Smooth muscle cell (in vitro differentiated cells): Measurements from ENCODE around the gene NCAPD2. TPM values are rescaled to one million over a fixed set of nuclear protein-coding genes. Genes with fewer than 3 reads are reported as not detected.

Experiments used
- DNase-seq: peaks from one replicate; lab custom pipeline; 2025; ENCODE audit not compliant: unreplicated experiment; lab: John Stamatoyannopoulos, UW
- H2AFZ ChIP-seq: fragments of 200-600 bp; sonication (generic); 2 replicates; pipeline ENCODE4 v1.6.0; 2016; ENCODE audit warnings: antibody characterized with exemption, low read depth, mild to moderate bottlenecking
- H3F3A ChIP-seq: fragments of 200-600 bp; sonication (generic); 2 replicates; pipeline ENCODE4 v1.6.0; 2017; ENCODE audit warnings: antibody characterized with exemption, low read depth
- H3K27ac ChIP-seq: fragments of 200-600 bp; sonication (generic); 2 replicates; pipeline ENCODE4 v1.5.1; 2016; ENCODE audit warnings: low read depth, mild to moderate bottlenecking
- H3K27me3 ChIP-seq: fragments of 200-600 bp; sonication (generic); 2 replicates; pipeline ENCODE4 v1.6.1; 2016; ENCODE audit warnings: low read depth, mild to moderate bottlenecking
- H3K36me3 ChIP-seq: fragments of 200-600 bp; sonication (generic); 2 replicates; pipeline ENCODE4 v1.5.1; 2016; ENCODE audit warnings: low read depth
- H3K4me1 ChIP-seq: fragments of 200-600 bp; sonication (generic); 2 replicates; pipeline ENCODE4 v1.5.1; 2016; ENCODE audit warnings: low read depth
- H3K4me2 ChIP-seq: fragments of 200-600 bp; sonication (generic); 2 replicates; pipeline ENCODE4 v1.6.0; 2016; ENCODE audit warnings: mild to moderate bottlenecking
- H3K4me3 ChIP-seq: fragments of 200-600 bp; sonication (generic); 2 replicates; pipeline ENCODE4 v1.5.1; 2016; ENCODE audit warnings: mild to moderate bottlenecking
- H3K79me2 ChIP-seq: fragments of 200-600 bp; sonication (generic); 2 replicates; pipeline ENCODE4 v1.6.0; 2016; ENCODE audit warnings: low read depth, mild to moderate bottlenecking
- H3K9ac ChIP-seq: fragments of 200-600 bp; sonication (generic); 2 replicates; pipeline ENCODE4 v1.6.0; 2016; ENCODE audit warnings: low read depth
- H3K9me3 ChIP-seq: fragments of 200-600 bp; sonication (generic); replicated peaks from 2 replicates; pipeline ENCODE4 v1.5.1; 2016; ENCODE audit warnings: low read depth
- H4K20me1 ChIP-seq: fragments of 200-600 bp; sonication (generic); 2 replicates; pipeline ENCODE4 v1.6.0; 2016; ENCODE audit warnings: low read depth
- whole genome bisulfite sequencing: methylation state at CpG from one replicate; pipeline ENCODE4 v1.1.7; 2016; ENCODE audit warnings: low lambda C conversion rate; 5-methylcytosine and 5-hydroxymethylcytosine counted together
- polyA plus RNA-seq: library from polyadenylated mRNA; unstranded; fragments of >200 nt; fragmentation: Nextera tagmentation; extraction: Ambion mirVana; gene quantifications from 2 replicates; pipeline ENCODE4 v1.2.1, GENCODE V29; 2016
- total RNA-seq: library from RNA; depleted of rRNA; stranded (reverse); fragments of >200 nt; gene quantifications from 2 replicates; pipeline ENCODE4 v1.2.3, GENCODE V29; 2014
- TF ChIP-seq, protein P1 (sequence below): fragments of 200-600 bp; sonication (generic); IDR thresholded peaks from 2 replicates; pipeline ENCODE4 v1.5.1; 2017; ENCODE audit warnings: borderline replicate concordance, mild to moderate bottlenecking, antibody characterized with exemption; ENCODE audit not compliant: insufficient read depth, poor library complexity, severe bottlenecking

Gene NCAPD2
- total and polyA plus RNA-seq, 2 experiments from 2014 or later: 17.6 to 22.7 TPM

DNA sequence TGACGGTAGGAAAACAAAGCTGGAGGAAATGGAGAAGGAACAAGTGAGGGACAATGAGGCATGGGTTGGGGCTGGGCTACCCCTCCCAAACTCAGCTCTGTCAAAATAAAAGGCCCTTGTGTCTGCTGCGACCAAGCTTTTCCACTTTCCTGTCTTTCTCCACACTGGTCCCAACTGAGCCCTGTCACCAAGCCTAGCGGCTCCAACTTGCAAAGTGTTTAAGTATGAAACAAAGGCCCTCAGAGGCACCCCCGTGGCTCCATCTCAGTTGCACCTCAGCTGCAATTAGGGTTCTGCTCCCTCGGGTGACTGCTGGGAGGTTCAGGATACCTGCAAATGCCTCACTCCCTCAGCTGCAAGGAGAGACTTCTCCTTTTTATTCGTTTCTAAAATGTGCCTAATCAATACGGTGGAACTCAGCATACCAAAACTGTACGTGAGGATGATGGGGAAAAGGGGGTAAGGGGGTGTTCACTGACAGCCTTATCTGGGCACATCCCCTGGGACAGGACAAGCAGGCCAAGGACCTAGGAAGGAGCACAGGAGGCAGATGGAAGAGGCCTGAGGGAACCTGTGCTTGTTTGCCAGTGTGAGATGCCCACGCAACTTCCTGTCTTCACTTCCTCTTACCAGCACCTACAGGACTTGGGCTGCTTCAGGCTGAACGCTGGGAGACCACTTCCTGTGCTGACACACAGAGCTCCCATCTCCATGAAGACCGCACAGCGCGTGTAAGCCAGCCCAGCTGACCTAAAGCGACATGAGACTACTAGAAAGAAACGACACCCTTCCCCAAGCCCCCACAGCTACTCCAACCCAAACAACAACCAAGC, 32.3 kb upstream of the NCAPD2 start:
- TF ChIP-seq, protein P1, sequence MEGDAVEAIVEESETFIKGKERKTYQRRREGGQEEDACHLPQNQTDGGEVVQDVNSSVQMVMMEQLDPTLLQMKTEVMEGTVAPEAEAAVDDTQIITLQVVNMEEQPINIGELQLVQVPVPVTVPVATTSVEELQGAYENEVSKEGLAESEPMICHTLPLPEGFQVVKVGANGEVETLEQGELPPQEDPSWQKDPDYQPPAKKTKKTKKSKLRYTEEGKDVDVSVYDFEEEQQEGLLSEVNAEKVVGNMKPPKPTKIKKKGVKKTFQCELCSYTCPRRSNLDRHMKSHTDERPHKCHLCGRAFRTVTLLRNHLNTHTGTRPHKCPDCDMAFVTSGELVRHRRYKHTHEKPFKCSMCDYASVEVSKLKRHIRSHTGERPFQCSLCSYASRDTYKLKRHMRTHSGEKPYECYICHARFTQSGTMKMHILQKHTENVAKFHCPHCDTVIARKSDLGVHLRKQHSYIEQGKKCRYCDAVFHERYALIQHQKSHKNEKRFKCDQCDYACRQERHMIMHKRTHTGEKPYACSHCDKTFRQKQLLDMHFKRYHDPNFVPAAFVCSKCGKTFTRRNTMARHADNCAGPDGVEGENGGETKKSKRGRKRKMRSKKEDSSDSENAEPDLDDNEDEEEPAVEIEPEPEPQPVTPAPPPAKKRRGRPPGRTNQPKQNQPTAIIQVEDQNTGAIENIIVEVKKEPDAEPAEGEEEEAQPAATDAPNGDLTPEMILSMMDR: no peak
- WGBS: 93% methylated on average over 15 of the region's 15 CpGs
- no peaks in the 10 kb centered on the region for H3F3A ChIP-seq

DNA sequence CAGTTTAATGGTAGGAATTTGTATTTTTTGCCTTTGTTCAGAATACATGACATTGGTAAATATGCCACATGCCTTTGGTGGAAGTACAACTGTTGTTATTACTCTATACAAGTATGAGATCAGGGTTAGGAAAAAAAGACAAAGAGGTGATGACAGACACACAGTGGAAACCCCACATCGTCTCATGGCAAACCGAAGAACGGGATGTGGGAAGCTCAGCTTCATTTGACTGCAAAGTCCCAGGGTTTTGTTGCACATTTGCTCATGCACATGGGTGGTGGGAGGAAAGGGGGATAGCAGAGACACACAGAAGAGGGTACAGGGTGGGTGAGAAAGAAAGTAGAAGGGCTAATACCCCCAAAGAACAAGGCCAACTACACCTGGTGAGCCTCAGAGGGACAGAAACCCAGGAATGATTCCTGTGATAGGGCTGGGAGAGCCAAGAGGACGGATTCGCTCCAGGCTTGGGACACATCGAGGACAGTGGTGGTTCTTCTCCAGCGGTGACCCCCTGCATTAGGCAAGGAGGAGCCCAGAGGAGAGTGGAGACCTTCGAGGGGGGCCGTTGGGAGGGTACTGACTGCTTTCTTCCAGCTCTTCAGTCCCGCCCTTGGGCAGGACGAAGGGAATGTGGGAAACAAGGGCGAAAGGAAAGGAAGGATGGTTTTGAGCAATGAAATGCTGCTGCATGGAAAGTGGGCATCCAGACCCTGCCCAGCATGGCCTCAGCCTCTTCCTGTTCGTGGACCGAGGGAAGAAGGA, 31.5 kb upstream of the NCAPD2 start:
- Histone ChIP-seq H3F3A (no peaks in the 10 kb centered on the region), H2AFZ (no peak overlapping the region), H3K27me3 (no peaks in the 10 kb centered on the region), H4K20me1 (no peaks in the 10 kb centered on the region), H3K4me2 (no peak overlapping the region), H3K4me3 (no peak overlapping the region), H3K27ac (no peak overlapping the region), H3K36me3 (no peaks in the 10 kb centered on the region), H3K4me1 (no peaks in the 10 kb centered on the region), H3K9me3 (no peaks in the 10 kb centered on the region), H3K9ac (no peak overlapping the region), H3K79me2 (no peaks in the 10 kb centered on the region)
- TF ChIP-seq, protein P1: no peak
- DNase-seq: no peak
- 95% methylated on average over 14 of the region's 14 CpGs for WGBS

More for the DNA sequence above, 32.3 kb upstream of the NCAPD2 start:
- no peaks in the 10 kb centered on the region for H4K20me1 ChIP-seq
- H2AFZ ChIP-seq: no peak overlapping the region
- DNase-seq: no peak
- H3K9ac ChIP-seq: no peak overlapping the region
- H3K4me3 ChIP-seq: no peak overlapping the region
- H3K79me2 ChIP-seq: no peaks in the 10 kb centered on the region
- no peak overlapping the region for H3K4me2 ChIP-seq
- no peaks in the 10 kb centered on the region for H3K4me1 ChIP-seq
- no peaks in the 10 kb centered on the region for H3K36me3 ChIP-seq
- no peaks in the 10 kb centered on the region for H3K27me3 ChIP-seq
- no peak overlapping the region for H3K27ac ChIP-seq
- H3K9me3 ChIP-seq: no peaks in the 10 kb centered on the region

DNA sequence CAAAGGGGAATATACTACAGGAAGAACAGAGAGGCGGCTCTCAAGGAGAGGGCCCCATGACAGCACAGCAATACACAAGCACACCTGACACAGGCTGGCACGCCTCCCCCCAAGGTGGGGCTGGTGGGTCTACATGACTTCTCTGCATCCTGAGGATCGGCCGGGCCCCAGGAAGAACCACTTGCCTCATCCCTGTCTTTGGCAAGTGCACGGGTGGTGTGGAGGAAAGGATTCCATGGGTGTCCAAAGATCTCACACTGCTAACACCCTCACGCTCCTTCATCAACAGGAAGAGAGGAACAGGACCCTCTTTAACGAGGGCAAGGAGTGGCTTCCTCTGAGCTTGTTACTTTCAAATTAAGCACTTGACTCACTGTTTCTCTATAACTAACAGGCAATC, 30.7 kb upstream of the NCAPD2 start:
- TF ChIP-seq, protein P1: no peak

More for the DNA sequence above, 30.7 kb upstream of the NCAPD2 start:
- no peak overlapping the region for H3K4me3 ChIP-seq
- H3K36me3 ChIP-seq: no peaks in the 10 kb centered on the region
- no peaks in the 10 kb centered on the region for H3K9me3 ChIP-seq
- H3K79me2 ChIP-seq: peaks cover 3% of the 10 kb centered on the region
- peaks cover 2% of the 10 kb centered on the region for H4K20me1 ChIP-seq
- WGBS: 93% methylated on average over 7 of the region's 7 CpGs
- no peak for DNase-seq
- H3K4me1 ChIP-seq: no peaks in the 10 kb centered on the region
- H3F3A ChIP-seq: no peaks in the 10 kb centered on the region
- no peaks in the 10 kb centered on the region for H3K27me3 ChIP-seq
- no peak overlapping the region for H2AFZ ChIP-seq
- no peak overlapping the region for H3K4me2 ChIP-seq
- no peak overlapping the region for H3K27ac ChIP-seq
- no peak overlapping the region for H3K9ac ChIP-seq
